AG10803 (cell line): ENCODE measurements around the gene PPP1R18.

Experiments used
- DNase-seq: peaks from one replicate; pipeline ENCODE4 v3.0.0; 2010; ENCODE audit warnings: low read depth
- H3K4me3 ChIP-seq: 2 replicates; pipeline ENCODE4 v1.5.1; 2011; ENCODE audit warnings: mild to moderate bottlenecking, low read length, control low read depth
- CTCF ChIP-seq: conservative IDR thresholded peaks from 2 replicates; pipeline ENCODE4 v1.5.1; 2011; ENCODE audit warnings: mild to moderate bottlenecking, low read length, control low read depth, inconsistent platforms

PPP1R18 gene

GRCh38 chr6:30703821-30704220 lies 17.4 kb upstream of the PPP1R18 start:
- no peak overlapping the region for H3K4me3 ChIP-seq
- no peak for TF ChIP-seq CTCF
- DNase-seq = no peak

- H3K4me3 ChIP-seq = no peak overlapping the region
- DNase-seq = no peak
- no peak for TF ChIP-seq CTCF
Observed at GRCh38 chr6:30703011-30703410, 16.6 kb upstream of the PPP1R18 start.

- TF ChIP-seq CTCF = no peak
- H3K4me3 ChIP-seq = no peak overlapping the region
- DNase-seq = no peak
Observed at GRCh38 chr6:30700340-30700739, 13.9 kb upstream of the PPP1R18 start.

GRCh38 chr6:30696432-30696831 lies 10.0 kb upstream of the PPP1R18 start:
- H3K4me3 ChIP-seq = no peak overlapping the region
- no peak for TF ChIP-seq CTCF
- no peak for DNase-seq

- DNase-seq = no peak
- TF ChIP-seq CTCF = no peak
- peak overlapping the region; percentile 44 for H3K4me3 ChIP-seq
Observed at GRCh38 chr6:30691208-30691847, 4.9 kb upstream of the PPP1R18 start.

GRCh38 chr6:30690403-30691207 lies 4.2 kb upstream of the PPP1R18 start, which contains the start of gene NRM:
TSS of gene NRM (minus strand) at chr6:30690984. CDS start at chr6:30690974, 10 bp downstream.
- peak within 1 kb of the TSS; percentile 97 for H3K4me3 ChIP-seq
- TF ChIP-seq CTCF = no peak
- DNase-seq = peak; percentile 87

- no peak for DNase-seq
- no peak for TF ChIP-seq CTCF
- H3K4me3 ChIP-seq = peak overlapping the region; percentile 97
Observed at GRCh38 chr6:30689985-30690384, 3.5 kb upstream of the PPP1R18 start.
